ENCODE results near the gene OTOF. TPM values are rescaled to one million over a fixed set of nuclear protein-coding genes. Genes with fewer than 3 reads are reported as not detected.

Gene OTOF
- polyA plus RNA-seq, 3 donors: 0.51 TPM; not detected in 2

DNA sequence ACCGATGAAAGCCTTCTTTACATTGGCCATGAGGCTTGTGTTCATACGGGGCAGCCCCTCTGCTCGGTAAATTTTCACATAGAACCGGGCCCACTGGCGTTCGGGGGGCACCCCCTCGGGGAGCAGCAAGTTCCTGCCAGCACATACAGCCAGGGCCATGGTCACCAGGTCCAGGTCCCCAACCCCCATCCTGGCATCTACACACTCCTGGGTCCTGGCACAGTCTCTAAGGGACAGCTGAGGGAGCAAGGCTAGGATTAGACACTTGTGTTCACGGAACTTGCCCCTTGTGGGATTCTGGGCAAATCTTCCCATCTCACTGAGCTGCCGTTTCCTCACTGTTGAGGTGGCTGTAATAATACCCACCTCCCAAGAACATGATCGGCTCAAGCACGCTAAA, 5.6 kb upstream of the OTOF start:
- 93% methylated on average over 7 of the region's 11 CpGs for WGBS (ENCODE audit: insufficient coverage)
- H3K9ac ChIP-seq (ENCODE audit: insufficient read depth, low read length, poor library complexity, severe bottlenecking): no peak overlapping the region
- no peak for DNase-seq

GRCh38 chr2:26483027-26483326, 5.1 kb upstream of the OTOF start:
- Histone ChIP-seq H3K9me3 (replicated peaks in 1 of 2; ENCODE audit: control insufficient read depth in 1 of 2, insufficient read depth in 1 of 2, low read length in 2 of 2) (no peaks in the 10 kb centered on the region), H3K27ac (ENCODE audit: low read depth in 1 of 2, low read length in 2 of 2) (no peak overlapping the region), H4K20me1 (ENCODE audit: insufficient read depth, low read length) (no peaks in the 10 kb centered on the region), H3K4me2 (replicated peaks; ENCODE audit: extremely low read depth, low read length, poor library complexity, severe bottlenecking) (no peak overlapping the region), H3K4me3 (replicated peaks in 1 of 3; ENCODE audit: low read depth in 2 of 3, low read length in 3 of 3) (no peak overlapping the region), H3K4me1 (ENCODE audit: control insufficient read depth in 1 of 2, insufficient read depth in 2 of 2, low read length in 2 of 2) (no peaks in the 10 kb centered on the region), H3K36me3 (replicated peaks in 1 of 2; ENCODE audit: control insufficient read depth in 1 of 2, insufficient read depth in 2 of 2, low read length in 2 of 2) (no peaks in the 10 kb centered on the region), H2AFZ (ENCODE audit: insufficient read depth, low read depth, low read length, poor library complexity, severe bottlenecking) (no peak overlapping the region), H3K9ac (ENCODE audit: insufficient read depth, low read length, poor library complexity, severe bottlenecking) (no peak overlapping the region), H3K79me2 (ENCODE audit: insufficient read depth, low read length) (no peaks in the 10 kb centered on the region), H3K27me3 (ENCODE audit: control insufficient read depth in 2 of 2, insufficient read depth in 2 of 2, low read length in 2 of 2) (no peaks in the 10 kb centered on the region)
- H3K27me3 Mint-ChIP-seq (ENCODE audit: low read depth in 3 of 3): peaks cover 5 to 10% (median 6%) of the 10 kb centered on the region in 3 donors
- intact Hi-C loops (cut with micrococcal nuclease): no loop called here
- no peaks in the 10 kb centered on the region for H3K36me3 Mint-ChIP-seq
- H3K4me3 Mint-ChIP-seq: no peak overlapping the region
- WGBS (ENCODE audit: insufficient coverage): 88% methylated on average over 1 of the region's 11 CpGs
- no peak for DNase-seq
- TF ChIP-seq, protein P1, sequence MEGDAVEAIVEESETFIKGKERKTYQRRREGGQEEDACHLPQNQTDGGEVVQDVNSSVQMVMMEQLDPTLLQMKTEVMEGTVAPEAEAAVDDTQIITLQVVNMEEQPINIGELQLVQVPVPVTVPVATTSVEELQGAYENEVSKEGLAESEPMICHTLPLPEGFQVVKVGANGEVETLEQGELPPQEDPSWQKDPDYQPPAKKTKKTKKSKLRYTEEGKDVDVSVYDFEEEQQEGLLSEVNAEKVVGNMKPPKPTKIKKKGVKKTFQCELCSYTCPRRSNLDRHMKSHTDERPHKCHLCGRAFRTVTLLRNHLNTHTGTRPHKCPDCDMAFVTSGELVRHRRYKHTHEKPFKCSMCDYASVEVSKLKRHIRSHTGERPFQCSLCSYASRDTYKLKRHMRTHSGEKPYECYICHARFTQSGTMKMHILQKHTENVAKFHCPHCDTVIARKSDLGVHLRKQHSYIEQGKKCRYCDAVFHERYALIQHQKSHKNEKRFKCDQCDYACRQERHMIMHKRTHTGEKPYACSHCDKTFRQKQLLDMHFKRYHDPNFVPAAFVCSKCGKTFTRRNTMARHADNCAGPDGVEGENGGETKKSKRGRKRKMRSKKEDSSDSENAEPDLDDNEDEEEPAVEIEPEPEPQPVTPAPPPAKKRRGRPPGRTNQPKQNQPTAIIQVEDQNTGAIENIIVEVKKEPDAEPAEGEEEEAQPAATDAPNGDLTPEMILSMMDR (IDR thresholded peaks at IDR 0.05): no peak
- H3K9me3 Mint-ChIP-seq: peaks cover 0 to 3% (median 0%) of the 10 kb centered on the region in 7 donors
- peaks cover 2% of the 10 kb centered on the region for H3K4me1 Mint-ChIP-seq
- H3K27ac Mint-ChIP-seq: no peak overlapping the region

More for the DNA sequence above, 5.6 kb upstream of the OTOF start:
- Histone ChIP-seq H3K9me3 (replicated peaks in 1 of 2; ENCODE audit: control insufficient read depth in 1 of 2, insufficient read depth in 1 of 2, low read length in 2 of 2) (no peaks in the 10 kb centered on the region), H2AFZ (ENCODE audit: insufficient read depth, low read depth, low read length, poor library complexity, severe bottlenecking) (no peak overlapping the region), H3K4me3 (replicated peaks in 1 of 3; ENCODE audit: low read depth in 2 of 3, low read length in 3 of 3) (no peak overlapping the region), H3K4me2 (replicated peaks; ENCODE audit: extremely low read depth, low read length, poor library complexity, severe bottlenecking) (no peak overlapping the region), H3K79me2 (ENCODE audit: insufficient read depth, low read length) (no peaks in the 10 kb centered on the region), H3K4me1 (ENCODE audit: control insufficient read depth in 1 of 2, insufficient read depth in 2 of 2, low read length in 2 of 2) (no peaks in the 10 kb centered on the region), H4K20me1 (ENCODE audit: insufficient read depth, low read length) (no peaks in the 10 kb centered on the region), H3K27ac (ENCODE audit: low read depth in 1 of 2, low read length in 2 of 2) (no peak overlapping the region), H3K27me3 (ENCODE audit: control insufficient read depth in 2 of 2, insufficient read depth in 2 of 2, low read length in 2 of 2) (no peaks in the 10 kb centered on the region), H3K36me3 (replicated peaks in 1 of 2; ENCODE audit: control insufficient read depth in 1 of 2, insufficient read depth in 2 of 2, low read length in 2 of 2) (no peaks in the 10 kb centered on the region)
- Mint-ChIP-seq H3K27me3 (ENCODE audit: low read depth in 3 of 3) (peaks cover 5 to 10% (median 5%) of the 10 kb centered on the region in 3 donors), H3K4me3 (no peak overlapping the region), H3K4me1 (peaks cover 2% of the 10 kb centered on the region), H3K9me3 (peaks cover 0 to 3% (median 0%) of the 10 kb centered on the region in 7 donors), H3K27ac (no peak overlapping the region), H3K36me3 (no peaks in the 10 kb centered on the region)
- intact Hi-C loops (cut with micrococcal nuclease): no loop called here
- TF ChIP-seq, protein P1 (IDR thresholded peaks at IDR 0.05): no peak

Data from CD14-positive monocyte (primary cell).